HepG2 (cell line): Measurements from ENCODE around the gene EXOC3L4. TPM values are rescaled to one million over a fixed set of nuclear protein-coding genes. Genes with fewer than 3 reads are reported as not detected.

ENCODE experiments used
- ATAC-seq: fragments of 200-7000 bp; cut with Tn5 transposase; 3 replicates; pipeline ENCODE4 v1.9.1; 2020; ENCODE audit warnings: mild to moderate bottlenecking, moderate library complexity
- BruUV-seq: library from RNA; stranded (reverse); fragments of 400-500 nt; replicated peaks from 2 replicates; lab custom pipeline; 2021; lab: Mats Ljungman, UMichigan
- CTCF ChIA-PET: fragments of 300-600 bp; formaldehyde crosslinking; extraction: SDS; loops from one replicate; lab custom pipeline; 2021; ENCODE audit warnings: low total read pairs, inconsistent platforms, low intra/inter-chr PET ratio; lab: Yijun Ruan, JAX
- POLR2A ChIA-PET: fragments of 350-600 bp; sonication (Branson Sonifier 250); formaldehyde crosslinking; loops from one replicate; lab custom pipeline; 2020; ENCODE audit warnings: antibody characterized with exemption, inconsistent platforms; lab: Yijun Ruan, JAX
- DNase-seq: peaks from one replicate; pipeline ENCODE4 v3.0.0-alpha.2; 2015; ENCODE audit warnings: low spot score
- FAIRE-seq: peaks from 3 replicates; lab custom pipeline; 2011; peaks lifted over from hg19 to GRCh38; lab: Jason Lieb, UNC
- H2AFZ ChIP-seq: one replicate; pipeline ENCODE4 v1.6.1; 2011; ENCODE audit warnings: low read length, inconsistent platforms
- H3K27ac ChIP-seq: fragments of 300-600 bp; 3 replicates; pipeline ENCODE4 v1.8.0; 2011; ENCODE audit warnings: mixed run types, mild to moderate bottlenecking, mixed read lengths, low read length, inconsistent platforms; ENCODE audit not compliant: insufficient read depth; ENCODE audit errors: extremely low read length
- H3K27me3 ChIP-seq, 2 experiments: fragments of 200-600 bp in 1 of 2; 2 replicates in 1 of 2; 3 replicates in 1 of 2; pipeline versions ENCODE4 v1.6.0 to v1.8.0; 2011; ENCODE audit warnings: low read length in 2 of 2, mild to moderate bottlenecking in 2 of 2, moderate library complexity in 2 of 2, inconsistent platforms in 1 of 2; ENCODE audit not compliant: insufficient read depth in 2 of 2, control insufficient read depth in 1 of 2
- H3K36me3 ChIP-seq, 2 experiments: fragments of 200-600 bp in 1 of 2; replicated peaks in 1 of 2; 2 replicates in 1 of 2; 3 replicates in 1 of 2; pipeline versions ENCODE4 v1.5.1 to v1.8.0; 2011; ENCODE audit warnings: low read length in 2 of 2, inconsistent platforms in 1 of 2; ENCODE audit not compliant: insufficient read depth in 2 of 2, control insufficient read depth in 1 of 2
- H3K4me1 ChIP-seq: 2 replicates; pipeline ENCODE4 v1.5.1; 2012; ENCODE audit warnings: low read length, inconsistent platforms; ENCODE audit not compliant: insufficient read depth
- H3K4me2 ChIP-seq: 2 replicates; pipeline ENCODE4 v1.6.0; 2011; ENCODE audit warnings: low read depth, low read length, inconsistent platforms
- H3K4me3 ChIP-seq, 3 experiments: fragments of 200-600 bp in 1 of 3; sonication (generic), shearing (Covaris generic) in 1 of 3; replicated peaks in 1 of 3; 2 replicates each; pipeline ENCODE4 v1.5.1; 2011 to 2016; ENCODE audit warnings: low read length in 3 of 3, inconsistent platforms in 2 of 3, low read depth in 2 of 3, mild to moderate bottlenecking in 2 of 3, control low read depth in 1 of 3, mixed read lengths in 1 of 3; ENCODE audit not compliant: insufficient read depth in 1 of 3
- H3K79me2 ChIP-seq: one replicate; pipeline ENCODE4 v1.6.1; 2011; ENCODE audit warnings: low read length, inconsistent platforms; ENCODE audit not compliant: insufficient read depth
- H3K9ac ChIP-seq: 2 replicates; pipeline ENCODE4 v1.6.0; 2011; ENCODE audit warnings: mild to moderate bottlenecking, low read depth, low read length, inconsistent platforms; ENCODE audit not compliant: insufficient read depth
- H3K9me3 ChIP-seq: 2 replicates; pipeline ENCODE4 v1.5.1; 2012; ENCODE audit warnings: mild to moderate bottlenecking, low read length
- H4K20me1 ChIP-seq: 2 replicates; pipeline ENCODE4 v1.6.0; 2011; ENCODE audit warnings: inconsistent platforms, mild to moderate bottlenecking, low read length, moderate library complexity; ENCODE audit not compliant: insufficient read depth
- GLI4 ChIP-seq: sonication (generic); formaldehyde crosslinking; IDR thresholded peaks from 2 replicates; pipeline ENCODE4 v1.5.1; 2020; ENCODE audit warnings: missing genetic modification reagents, mild to moderate bottlenecking, moderate library complexity, borderline replicate concordance
- HDAC6 ChIP-seq: fragments of 200-600 bp; sonication (generic); IDR thresholded peaks from 2 replicates; pipeline ENCODE4 v1.7.0; 2017; ENCODE audit warnings: mild to moderate bottlenecking, antibody characterized with exemption, low read length, low read depth
- HNRNPLL ChIP-seq: fragments of 200-400 bp; formaldehyde crosslinking; IDR thresholded peaks from 2 replicates; pipeline ENCODE4 v1.6.1; 2017; ENCODE audit warnings: mild to moderate bottlenecking, low read depth, low read length; ENCODE audit not compliant: poor library complexity, severe bottlenecking
- KLF12 ChIP-seq: sonication (generic); formaldehyde crosslinking; IDR thresholded peaks from 2 replicates; pipeline ENCODE4 v1.4.0; 2020; ENCODE audit warnings: missing genetic modification reagents, borderline replicate concordance
- KLF13 ChIP-seq: sonication (generic); formaldehyde crosslinking; IDR thresholded peaks from 2 replicates; pipeline ENCODE4 v1.4.0; 2020; ENCODE audit warnings: mild to moderate bottlenecking, missing genetic modification reagents
- PHF20 ChIP-seq: sonication (generic); formaldehyde crosslinking; IDR thresholded peaks from 2 replicates; pipeline ENCODE4 v1.5.0; 2020; ENCODE audit warnings: mild to moderate bottlenecking, missing genetic modification reagents
- SMAD3 ChIP-seq: sonication (generic); formaldehyde crosslinking; IDR thresholded peaks from 2 replicates; pipeline ENCODE4 v1.4.0; 2020; ENCODE audit warnings: missing genetic modification reagents
- SYNCRIP ChIP-seq: fragments of 200-400 bp; formaldehyde crosslinking; IDR thresholded peaks from 2 replicates; pipeline ENCODE4 v1.6.1; 2018; ENCODE audit warnings: mild to moderate bottlenecking, low read depth, low read length; ENCODE audit not compliant: insufficient read depth
- TGIF2 ChIP-seq: IDR thresholded peaks from 2 replicates; pipeline ENCODE4 v1.6.1; 2016; ENCODE audit warnings: control low read depth, missing compliant biosample characterization
- ZBTB25 ChIP-seq: IDR thresholded peaks from 2 replicates; pipeline ENCODE4 v1.6.1; 2018; ENCODE audit warnings: missing genetic modification reagents
- ZNF556 ChIP-seq: sonication (generic); formaldehyde crosslinking; IDR thresholded peaks from 2 replicates; pipeline ENCODE4 v1.4.0; 2020; ENCODE audit warnings: mild to moderate bottlenecking, missing genetic modification reagents, borderline replicate concordance
- ZNF567 ChIP-seq: sonication (generic); formaldehyde crosslinking; IDR thresholded peaks from 2 replicates; pipeline ENCODE4 v1.8.1; 2023; ENCODE audit warnings: mild to moderate bottlenecking, missing genetic modification reagents, borderline replicate concordance
- WGBS: methylation state at CpG from one replicate; pipeline ENCODE4 v1.1.6; 2017; ENCODE audit warnings: low lambda C conversion rate; 5-methylcytosine and 5-hydroxymethylcytosine counted together
- in situ Hi-C: cut with HindIII; loops from 2 replicates; pipeline ENCODE4 v1.10.0; 2017; ENCODE audit warnings: low pct_unique_long_range_greater_than_20kb; ENCODE audit not compliant: extremely low pct_ligation_motif_present
- intact Hi-C: fragments of 100-400 bp; cut with micrococcal nuclease; formaldehyde crosslinking; loops from one replicate; pipeline ENCODE4 v1.10.0; 2022; ENCODE audit not compliant: unreplicated experiment
- polyA plus RNA-seq, 8 experiments: library from polyadenylated mRNA; depleted of rRNA in 3 of 8; stranded (reverse) in 7 of 8; unstranded in 1 of 8; fragments of >200 nt; fragmentation: Illumina TruSeq in 4 of 8; extraction: Trizol in 4 of 8; gene quantifications; 2 replicates each; pipeline versions ENCODE4 v1.2.1 to v1.2.3, GENCODE V29; 2011 to 2016; ENCODE audit warnings: low read depth in 4 of 8, missing spikeins in 1 of 8, mixed read lengths in 1 of 8; ENCODE audit not compliant: insufficient read depth in 1 of 8
- total RNA-seq, 5 experiments: library from RNA; depleted of rRNA; stranded (reverse); fragments of >200 nt; fragmentation: Illumina TruSeq; extraction: Trizol; gene quantifications; 2 replicates each; pipeline ENCODE4 v1.2.3, GENCODE V29; 2016; ENCODE audit warnings: low read depth in 1 of 5
- TF ChIP-seq, protein P1 (sequence below): sonication (generic); formaldehyde crosslinking; IDR thresholded peaks from 2 replicates; pipeline ENCODE4 v1.8.1; 2023; ENCODE audit warnings: mild to moderate bottlenecking, moderate library complexity, missing genetic modification reagents
- TF ChIP-seq, protein P2 (sequence below): IDR thresholded peaks from 2 replicates; pipeline ENCODE4 v1.6.1; 2016; ENCODE audit warnings: low read depth, control low read depth
- TF ChIP-seq, protein P3 (sequence below): IDR thresholded peaks from 2 replicates; pipeline ENCODE4 v1.6.1; 2016; ENCODE audit warnings: low read depth, missing genetic modification reagents, missing compliant biosample characterization

Gene EXOC3L4
- total and polyA plus RNA-seq, 2 of the 13 experiments (the other 11 are each of a cell fraction or from before 2014, with no cell fraction given) = 11.8 to 27.0 TPM

GRCh38 chr14:103099733-103100280, 5.3 kb downstream of the EXOC3L4 start:
- H3K4me3 ChIP-seq = peak overlapping the region; percentile 63 to 73 (median 65)
- no peak for DNase-seq
- H3K27ac ChIP-seq = peak overlapping the region; percentile 99
- peaks cover 29% of the 10 kb centered on the region for H3K79me2 ChIP-seq
- TSS peak; percentile 95 for BruUV-seq
- intact Hi-C loops (loop anchor here (5.0 kb wide), 1 partner anchor 87 kb away; no protein-coding TSS in a partner anchor), in situ Hi-C loops (no loop called here)
- H3K4me2 ChIP-seq = peak overlapping the region; percentile 99
- peak overlapping the region; percentile 87 for H3K9ac ChIP-seq
- no peaks in the 10 kb centered on the region; a peak in 1 of 5 replicates for H3K27me3 ChIP-seq
- H2AFZ ChIP-seq = no peak overlapping the region
- ChIA-PET POLR2A (interaction anchor here (0.6 to 3.9 kb wide), 16 partner anchors 10 to 518 kb away, joined by 3 to 55 read pairs (median 4); partner anchors contain the start of genes CDC42BPB, EIF5 and LBHD2), CTCF (no interaction called here)
- peaks cover 8% of the 10 kb centered on the region; the same call in 1 of the 2 replicates for H4K20me1 ChIP-seq
- H3K9me3 ChIP-seq = no peaks in the 10 kb centered on the region
- ATAC-seq = peak; percentile 7
- H3K36me3 ChIP-seq = no peaks in the 10 kb centered on the region
- 0% methylated on average over 1 of the region's 8 CpGs for WGBS
- peaks cover 84% of the 10 kb centered on the region for H3K4me1 ChIP-seq
- FAIRE-seq = peak; percentile 4
- TF ChIP-seq ZNF567 (CRISPR knock-in tag) (no peak), HDAC6 (no peak), ZNF556 (CRISPR knock-in tag) (no peak), KLF13 (CRISPR knock-in tag) (no peak), SYNCRIP (no peak), PHF20 (CRISPR knock-in tag) (peak; percentile 11; the same call in 1 of the 2 replicates), TGIF2 (no peak), GLI4 (CRISPR knock-in tag) (no peak), ZBTB25 (no peak), SMAD3 (no peak), KLF12 (no peak), HNRNPLL (no peak)
- TF ChIP-seq, protein P1, sequence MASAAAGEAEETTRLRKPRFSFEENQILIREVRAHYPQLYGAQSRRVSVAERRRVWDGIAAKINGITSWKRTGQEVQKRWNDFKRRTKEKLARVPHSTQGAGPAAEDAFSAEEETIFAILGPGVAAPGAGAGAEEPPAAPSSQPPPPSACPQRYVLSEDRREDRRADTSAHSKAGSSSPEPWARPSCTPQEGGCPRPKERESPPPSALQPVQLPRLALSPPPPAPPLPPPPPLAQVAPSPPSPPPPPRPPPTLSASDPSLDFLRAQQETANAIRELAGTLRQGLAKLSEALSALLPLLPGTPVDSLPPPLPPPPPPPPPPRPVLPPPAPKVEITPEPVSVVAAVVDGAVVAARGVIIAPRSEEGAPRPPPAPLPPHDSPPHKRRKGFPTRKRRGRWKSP (CRISPR knock-in tag) = no peak
- TF ChIP-seq, protein P2, sequence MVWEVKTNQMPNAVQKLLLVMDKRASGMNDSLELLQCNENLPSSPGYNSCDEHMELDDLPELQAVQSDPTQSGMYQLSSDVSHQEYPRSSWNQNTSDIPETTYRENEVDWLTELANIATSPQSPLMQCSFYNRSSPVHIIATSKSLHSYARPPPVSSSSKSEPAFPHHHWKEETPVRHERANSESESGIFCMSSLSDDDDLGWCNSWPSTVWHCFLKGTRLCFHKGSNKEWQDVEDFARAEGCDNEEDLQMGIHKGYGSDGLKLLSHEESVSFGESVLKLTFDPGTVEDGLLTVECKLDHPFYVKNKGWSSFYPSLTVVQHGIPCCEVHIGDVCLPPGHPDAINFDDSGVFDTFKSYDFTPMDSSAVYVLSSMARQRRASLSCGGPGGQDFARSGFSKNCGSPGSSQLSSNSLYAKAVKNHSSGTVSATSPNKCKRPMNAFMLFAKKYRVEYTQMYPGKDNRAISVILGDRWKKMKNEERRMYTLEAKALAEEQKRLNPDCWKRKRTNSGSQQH = 0 out of 2 replicates have a peak, but pooled peaks have one; percentile 6
- TF ChIP-seq, protein P3, sequence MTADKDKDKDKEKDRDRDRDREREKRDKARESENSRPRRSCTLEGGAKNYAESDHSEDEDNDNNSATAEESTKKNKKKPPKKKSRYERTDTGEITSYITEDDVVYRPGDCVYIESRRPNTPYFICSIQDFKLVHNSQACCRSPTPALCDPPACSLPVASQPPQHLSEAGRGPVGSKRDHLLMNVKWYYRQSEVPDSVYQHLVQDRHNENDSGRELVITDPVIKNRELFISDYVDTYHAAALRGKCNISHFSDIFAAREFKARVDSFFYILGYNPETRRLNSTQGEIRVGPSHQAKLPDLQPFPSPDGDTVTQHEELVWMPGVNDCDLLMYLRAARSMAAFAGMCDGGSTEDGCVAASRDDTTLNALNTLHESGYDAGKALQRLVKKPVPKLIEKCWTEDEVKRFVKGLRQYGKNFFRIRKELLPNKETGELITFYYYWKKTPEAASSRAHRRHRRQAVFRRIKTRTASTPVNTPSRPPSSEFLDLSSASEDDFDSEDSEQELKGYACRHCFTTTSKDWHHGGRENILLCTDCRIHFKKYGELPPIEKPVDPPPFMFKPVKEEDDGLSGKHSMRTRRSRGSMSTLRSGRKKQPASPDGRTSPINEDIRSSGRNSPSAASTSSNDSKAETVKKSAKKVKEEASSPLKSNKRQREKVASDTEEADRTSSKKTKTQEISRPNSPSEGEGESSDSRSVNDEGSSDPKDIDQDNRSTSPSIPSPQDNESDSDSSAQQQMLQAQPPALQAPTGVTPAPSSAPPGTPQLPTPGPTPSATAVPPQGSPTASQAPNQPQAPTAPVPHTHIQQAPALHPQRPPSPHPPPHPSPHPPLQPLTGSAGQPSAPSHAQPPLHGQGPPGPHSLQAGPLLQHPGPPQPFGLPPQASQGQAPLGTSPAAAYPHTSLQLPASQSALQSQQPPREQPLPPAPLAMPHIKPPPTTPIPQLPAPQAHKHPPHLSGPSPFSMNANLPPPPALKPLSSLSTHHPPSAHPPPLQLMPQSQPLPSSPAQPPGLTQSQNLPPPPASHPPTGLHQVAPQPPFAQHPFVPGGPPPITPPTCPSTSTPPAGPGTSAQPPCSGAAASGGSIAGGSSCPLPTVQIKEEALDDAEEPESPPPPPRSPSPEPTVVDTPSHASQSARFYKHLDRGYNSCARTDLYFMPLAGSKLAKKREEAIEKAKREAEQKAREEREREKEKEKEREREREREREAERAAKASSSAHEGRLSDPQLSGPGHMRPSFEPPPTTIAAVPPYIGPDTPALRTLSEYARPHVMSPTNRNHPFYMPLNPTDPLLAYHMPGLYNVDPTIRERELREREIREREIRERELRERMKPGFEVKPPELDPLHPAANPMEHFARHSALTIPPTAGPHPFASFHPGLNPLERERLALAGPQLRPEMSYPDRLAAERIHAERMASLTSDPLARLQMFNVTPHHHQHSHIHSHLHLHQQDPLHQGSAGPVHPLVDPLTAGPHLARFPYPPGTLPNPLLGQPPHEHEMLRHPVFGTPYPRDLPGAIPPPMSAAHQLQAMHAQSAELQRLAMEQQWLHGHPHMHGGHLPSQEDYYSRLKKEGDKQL = no peak
